Measurements from ENCODE around the gene KAT2B. TPM values are rescaled to one million over a fixed set of nuclear protein-coding genes. Genes with fewer than 3 reads are reported as not detected.

Gene KAT2B
- total RNA-seq, 1 donor from 2014 or later, result 52.6 TPM

- DNase-seq (no peak), ATAC-seq (no peak)
- intact Hi-C loops (cut with DNase I), result no loop called here
- peaks cover 14% of the 10 kb centered on the region for H3K36me3 ChIP-seq
- no peaks in the 10 kb centered on the region for H3K9me3 ChIP-seq
- TF ChIP-seq CTCF (IDR thresholded peaks at IDR 0.05), result no peak
- H3K27ac ChIP-seq, result no peak overlapping the region
- no peaks in the 10 kb centered on the region for H3K27me3 ChIP-seq
- no peak overlapping the region for H3K4me3 ChIP-seq
- H3K4me1 ChIP-seq, result no peaks in the 10 kb centered on the region
Measured at GRCh38 chr3:20141316-20141715, 101.1 kb downstream of the KAT2B start.

GRCh38 chr3:20141851-20142250 is 101.6 kb downstream of the KAT2B start:
- Histone ChIP-seq H3K9me3 (no peaks in the 10 kb centered on the region), H3K4me3 (no peak overlapping the region), H3K27ac (no peak overlapping the region), H3K36me3 (peaks cover 13% of the 10 kb centered on the region), H3K27me3 (no peaks in the 10 kb centered on the region), H3K4me1 (no peaks in the 10 kb centered on the region)
- DNase-seq (no peak), ATAC-seq (peak; percentile 52)
- intact Hi-C loops (cut with DNase I), result no loop called here
- no peak for TF ChIP-seq CTCF (IDR thresholded peaks at IDR 0.05)

GRCh38 chr3:20142517-20142916 is 102.3 kb downstream of the KAT2B start:
- H3K27ac ChIP-seq, result no peak overlapping the region
- H3K36me3 ChIP-seq, result peaks cover 10% of the 10 kb centered on the region
- ATAC-seq (no peak), DNase-seq (no peak)
- intact Hi-C loops (cut with DNase I), result no loop called here
- no peaks in the 10 kb centered on the region for H3K27me3 ChIP-seq
- H3K4me1 ChIP-seq, result no peaks in the 10 kb centered on the region
- no peaks in the 10 kb centered on the region for H3K9me3 ChIP-seq
- no peak for TF ChIP-seq CTCF (IDR thresholded peaks at IDR 0.05)
- no peak overlapping the region for H3K4me3 ChIP-seq

GRCh38 chr3:20143519-20143918 is 103.3 kb downstream of the KAT2B start:
- Histone ChIP-seq H3K36me3 (peaks cover 16% of the 10 kb centered on the region), H3K27ac (no peak overlapping the region), H3K4me1 (no peaks in the 10 kb centered on the region), H3K9me3 (no peaks in the 10 kb centered on the region), H3K4me3 (no peak overlapping the region), H3K27me3 (no peaks in the 10 kb centered on the region)
- ATAC-seq (no peak), DNase-seq (no peak)
- intact Hi-C loops (cut with DNase I), result no loop called here
- TF ChIP-seq CTCF (IDR thresholded peaks at IDR 0.05), result no peak

GRCh38 chr3:20145874-20146273 is 105.6 kb downstream of the KAT2B start:
- ATAC-seq (no peak), DNase-seq (no peak)
- H3K9me3 ChIP-seq, result no peaks in the 10 kb centered on the region
- no peak for TF ChIP-seq CTCF (IDR thresholded peaks at IDR 0.05)
- no peaks in the 10 kb centered on the region for H3K27me3 ChIP-seq
- H3K27ac ChIP-seq, result no peak overlapping the region
- no peak overlapping the region for H3K4me3 ChIP-seq
- H3K36me3 ChIP-seq, result peaks cover 27% of the 10 kb centered on the region
- H3K4me1 ChIP-seq, result no peaks in the 10 kb centered on the region
- intact Hi-C loops (cut with DNase I), result no loop called here

- H3K9me3 ChIP-seq, result no peaks in the 10 kb centered on the region
- intact Hi-C loops (cut with DNase I), result no loop called here
- TF ChIP-seq CTCF (IDR thresholded peaks at IDR 0.05), result no peak
- no peaks in the 10 kb centered on the region for H3K27me3 ChIP-seq
- H3K4me1 ChIP-seq, result no peaks in the 10 kb centered on the region
- H3K27ac ChIP-seq, result no peak overlapping the region
- no peak overlapping the region for H3K4me3 ChIP-seq
- DNase-seq (no peak), ATAC-seq (no peak)
- H3K36me3 ChIP-seq, result peaks cover 28% of the 10 kb centered on the region
Measured at GRCh38 chr3:20146301-20146700, 106.1 kb downstream of the KAT2B start.
